NCI-H2227 treated with DMSO at 0.1 percent for 48 hours (cell line): ENCODE results near the gene MARCO.
"Not testable (repeated sequence)": the region's sequence is repeated elsewhere in the genome, so short reads cannot be mapped to it uniquely, and the experiment has no call there.

Source experiments
- DNase-seq: peaks from one replicate; lab custom pipeline; 2025; lab: John Stamatoyannopoulos, UW

MARCO gene

DNA sequence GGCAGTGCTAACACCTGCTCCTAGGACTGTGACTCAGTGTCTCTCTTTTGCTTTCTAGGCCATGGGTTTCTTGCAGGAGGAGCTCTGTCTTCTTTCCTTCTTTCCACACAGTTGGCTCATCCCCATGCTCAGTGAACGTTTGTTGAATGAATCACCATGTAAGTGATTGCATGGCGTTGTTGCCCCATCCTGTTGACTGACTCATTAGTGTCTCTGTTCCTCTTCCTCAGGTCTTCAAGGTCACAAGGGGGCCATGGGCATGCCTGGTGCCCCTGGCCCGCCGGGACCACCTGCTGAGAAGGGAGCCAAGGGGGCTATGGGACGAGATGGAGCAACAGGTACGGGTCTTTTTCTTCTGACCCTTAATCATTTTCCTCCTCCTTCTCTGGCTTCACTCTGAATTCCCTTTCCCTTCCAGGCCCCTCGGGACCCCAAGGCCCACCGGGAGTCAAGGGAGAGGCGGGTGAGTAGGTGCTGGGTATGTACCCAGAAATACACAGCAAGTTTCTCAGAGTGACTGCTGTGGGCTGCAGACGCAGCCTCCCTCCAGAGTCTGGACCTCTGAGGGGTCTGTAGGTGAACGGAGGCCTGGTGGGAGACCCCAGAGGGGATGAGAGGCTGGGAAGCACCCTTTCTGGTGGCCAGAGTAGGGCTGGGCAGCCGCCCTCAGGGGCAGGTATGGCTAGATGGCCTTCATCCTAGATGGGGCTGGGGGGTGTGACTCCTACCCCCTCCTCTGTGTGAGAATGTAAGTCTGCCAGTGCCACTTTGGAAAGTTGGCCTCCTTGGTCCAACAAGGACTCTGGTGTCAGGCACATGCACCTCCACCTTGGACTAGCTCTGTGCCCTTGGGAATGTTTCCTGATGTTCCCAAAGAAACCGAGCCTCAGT is 32.4 kb downstream of the MARCO start:
- no peak for DNase-seq

DNA sequence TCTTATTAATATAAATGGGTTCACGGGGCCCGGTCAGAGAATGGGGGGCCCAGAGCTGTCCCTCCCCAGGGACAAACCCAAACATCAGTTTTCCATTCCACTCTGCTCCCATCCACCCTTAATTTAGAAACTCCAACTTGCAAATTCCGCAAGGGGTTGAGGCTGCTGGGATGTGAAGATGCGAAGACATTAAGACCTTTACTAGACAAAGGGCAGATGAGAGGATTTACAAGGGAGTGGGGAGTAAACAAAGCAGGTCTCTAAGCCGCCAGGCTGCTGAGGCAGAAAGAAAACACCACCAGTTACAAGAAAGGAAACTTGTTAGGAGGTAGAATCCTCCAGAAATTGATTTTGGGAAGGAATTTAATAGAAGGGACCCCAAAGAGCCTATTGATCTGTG is 33.1 kb downstream of the MARCO start:
- no peak for DNase-seq

- DNase-seq, result no peak
Measured at GRCh38 chr2:118978064-118978463, 36.1 kb downstream of the MARCO start.

- DNase-seq, result no peak
Measured at GRCh38 chr2:118979152-118979861, 37.3 kb downstream of the MARCO start.

DNA sequence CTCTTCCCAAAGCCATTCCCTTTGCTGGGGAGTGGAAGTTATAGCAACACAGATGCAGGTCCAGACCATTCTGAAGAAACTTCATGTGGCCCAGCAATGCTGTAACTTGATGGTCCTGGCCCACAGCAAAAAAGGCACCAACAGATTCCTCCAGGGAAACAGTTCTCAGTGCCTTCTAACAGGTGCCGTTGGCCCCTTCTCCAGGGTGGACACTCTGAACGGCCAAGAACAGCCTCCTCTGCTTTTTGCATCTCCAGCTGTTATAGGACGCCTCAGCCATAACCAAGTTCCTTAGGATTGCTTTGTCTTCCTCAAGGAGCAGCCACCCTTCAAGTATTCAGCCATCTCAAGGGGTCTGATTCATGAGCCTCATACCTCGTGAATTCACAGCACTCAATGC is 38.0 kb downstream of the MARCO start:
- DNase-seq, result no peak

DNA sequence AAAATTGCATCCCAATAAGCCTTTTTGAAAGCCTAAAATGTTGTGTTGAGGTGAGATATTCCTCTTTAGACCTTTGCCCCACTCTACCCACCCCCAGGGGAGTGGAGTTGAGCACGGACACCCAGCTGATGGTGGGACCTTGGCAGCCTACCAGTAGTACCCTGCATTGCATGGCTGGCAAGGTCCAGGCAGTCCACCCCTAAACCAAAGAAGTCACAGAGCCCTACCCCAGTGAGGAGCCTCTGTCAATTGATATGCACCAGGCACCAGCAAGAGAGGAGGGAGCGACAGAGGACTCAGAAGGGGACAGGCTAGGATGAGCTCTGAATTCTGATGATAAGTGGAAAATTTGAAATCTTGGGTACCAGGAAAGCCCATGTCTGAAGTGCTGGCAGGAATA is 38.6 kb downstream of the MARCO start:
- no peak for DNase-seq

DNA sequence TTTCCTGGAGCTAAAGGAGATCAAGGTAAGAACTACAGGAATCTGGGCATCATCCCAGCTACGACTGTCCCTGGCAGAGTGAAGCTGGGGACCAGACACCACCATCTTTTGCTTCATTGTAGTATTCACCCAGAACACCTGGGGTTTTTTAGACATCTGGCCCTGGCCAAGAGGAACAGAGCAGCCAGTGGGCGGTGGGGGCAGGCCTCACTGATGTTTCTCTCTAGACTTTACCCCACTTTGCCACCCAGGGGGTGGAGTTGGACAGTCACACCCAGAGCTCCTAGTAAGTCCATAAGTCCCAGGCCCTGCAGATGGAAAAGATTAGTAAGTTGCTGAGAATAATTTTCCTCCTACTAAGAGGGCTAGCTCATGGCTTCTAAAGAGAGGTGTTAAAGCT is 39.6 kb downstream of the MARCO start:
- DNase-seq, result no peak

DNA sequence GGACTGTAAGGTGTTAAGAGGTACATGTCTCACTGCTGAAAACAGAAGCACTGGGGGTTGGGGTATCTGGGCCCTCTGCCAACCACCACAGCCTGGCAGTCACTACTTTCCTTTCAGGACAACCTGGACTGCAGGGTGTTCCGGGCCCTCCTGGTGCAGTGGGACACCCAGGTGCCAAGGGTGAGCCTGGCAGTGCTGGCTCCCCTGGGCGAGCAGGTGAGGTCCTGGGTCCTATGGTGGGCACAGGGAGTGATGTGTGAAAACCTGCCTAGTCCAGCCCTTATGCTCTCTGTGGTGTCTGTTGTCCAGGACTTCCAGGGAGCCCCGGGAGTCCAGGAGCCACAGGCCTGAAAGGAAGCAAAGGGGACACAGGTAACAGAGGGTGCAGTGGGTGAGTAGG is 40.0 kb downstream of the MARCO start:
- no peak for DNase-seq

GRCh38 chr2:118983133-118983532 is 41.1 kb downstream of the MARCO start:
- DNase-seq, result no peak

GRCh38 chr2:118983915-118984314 is 41.9 kb downstream of the MARCO start:
- no peak for DNase-seq

DNA sequence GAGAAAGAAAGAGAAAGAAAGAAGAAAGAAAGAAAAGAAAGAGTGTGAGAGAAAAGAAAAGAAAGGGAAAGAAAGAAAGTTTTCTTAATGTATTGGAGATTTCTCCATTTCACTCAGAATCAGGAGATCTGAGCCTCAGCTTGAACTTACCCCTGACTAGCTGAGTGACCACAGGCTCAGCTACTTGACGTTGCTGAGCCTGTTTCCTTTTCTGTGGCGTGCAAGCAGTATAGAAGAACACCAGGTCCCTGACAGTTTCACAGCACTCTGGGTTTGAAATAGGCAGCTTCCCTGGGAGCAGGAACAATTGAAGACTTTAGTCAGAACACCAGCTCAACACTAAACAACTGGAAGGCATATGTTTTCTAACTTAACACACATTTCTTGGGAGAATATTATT is 44.7 kb downstream of the MARCO start:
- DNase-seq, result no peak

GRCh38 chr2:118987886-118988285 is 45.9 kb downstream of the MARCO start:
- no peak for DNase-seq

- DNase-seq, result no peak
Measured at GRCh38 chr2:118988706-118989105, 46.7 kb downstream of the MARCO start.

DNA sequence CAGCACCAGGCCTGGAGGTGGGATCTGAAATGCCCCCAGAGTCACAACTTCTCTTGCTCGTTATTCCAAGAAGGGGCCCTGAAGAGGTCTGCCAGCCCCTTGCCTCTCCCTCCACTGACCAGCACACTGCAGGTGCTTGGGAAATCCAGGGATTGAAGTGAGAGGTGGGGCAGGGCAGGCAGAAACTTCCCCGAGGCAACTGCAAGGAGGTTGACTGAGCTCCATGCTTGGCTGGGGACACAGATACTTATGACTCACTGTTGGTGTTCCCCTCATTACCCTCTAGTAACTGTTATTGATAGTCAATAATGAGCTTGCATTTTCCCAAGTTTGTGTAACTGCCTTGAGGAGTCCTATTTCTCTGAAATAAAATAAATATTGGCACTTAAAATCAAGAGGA is 47.5 kb downstream of the MARCO start:
- DNase-seq, result no peak

GRCh38 chr2:118990757-118991545 is 49.0 kb downstream of the MARCO start:
- no peak for DNase-seq

GRCh38 chr2:118991554-118991953 is 49.6 kb downstream of the MARCO start:
- DNase-seq, result no peak

- no peak for DNase-seq
Measured at GRCh38 chr2:118992740-118993391, 50.9 kb downstream of the MARCO start.

DNA sequence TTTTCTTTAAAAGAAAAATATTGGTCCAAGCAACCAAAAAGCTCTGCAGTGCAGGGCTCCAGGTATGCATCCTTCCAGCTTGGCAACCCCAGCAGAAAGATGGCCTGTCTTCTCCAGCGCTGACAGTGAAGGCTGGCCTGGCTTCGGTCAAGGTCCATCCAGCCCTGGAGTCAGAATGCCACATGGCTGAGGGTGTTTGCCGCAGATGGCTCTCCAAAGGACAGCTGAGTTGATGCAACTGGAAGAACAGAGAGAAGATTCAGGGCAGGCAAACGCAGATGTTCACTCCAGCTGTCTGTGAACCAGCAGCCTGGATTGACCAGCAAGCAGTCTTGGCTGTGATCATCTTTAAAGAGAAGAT is 51.4 kb downstream of the MARCO start:
- DNase-seq, result no peak

- no peak for DNase-seq
Measured at GRCh38 chr2:118994172-118994700, 52.2 kb downstream of the MARCO start.

- DNase-seq, result no peak
Measured at GRCh38 chr2:118994778-118995177, 52.8 kb downstream of the MARCO start.

GRCh38 chr2:119003856-119004255 is 61.9 kb downstream of the MARCO start:
- DNase-seq, result not testable (repeated sequence)

DNA sequence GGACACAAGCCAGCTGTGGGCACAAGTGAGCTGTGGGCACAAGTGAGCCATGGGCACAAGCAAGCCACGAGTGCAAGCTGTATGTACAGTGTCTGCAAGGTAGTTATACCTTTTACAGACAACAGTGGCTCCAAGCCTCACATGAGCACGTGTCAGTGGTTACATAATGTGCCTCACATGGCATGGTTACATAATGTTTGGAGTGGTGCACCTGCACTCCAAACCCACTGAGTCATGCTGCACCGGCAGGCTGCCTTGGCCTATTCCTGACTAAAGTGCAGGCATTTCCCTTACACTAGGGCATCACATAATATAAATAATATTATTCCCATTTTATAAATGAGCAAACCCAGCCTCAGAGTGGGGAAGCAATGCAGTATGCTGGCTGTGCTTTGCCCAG is 62.6 kb downstream of the MARCO start:
- DNase-seq, result no peak
